SK-N-SH treated with all-trans-retinoic acid at 6 μM for 48 hours (cell line): ENCODE measurements around the gene PRKAG2.

Experiments used
- ARNTL ChIP-seq: fragments of 450-650 bp; formaldehyde crosslinking; IDR thresholded peaks from 2 replicates; pipeline ENCODE4 v1.5.0; 2020; ENCODE audit warnings: low read depth, mild to moderate bottlenecking, moderate library complexity, borderline replicate concordance
- CREB5 ChIP-seq: fragments of 250-450 bp; sonication (Bioruptor Pico); IDR thresholded peaks from 2 replicates; pipeline ENCODE4 v1.5.1; 2020; ENCODE audit warnings: low read depth, mild to moderate bottlenecking, moderate library complexity
- ESRRG ChIP-seq: fragments of 250-450 bp; sonication (Bioruptor Pico); IDR thresholded peaks from 2 replicates; pipeline ENCODE4 v1.6.1; 2021; ENCODE audit warnings: mild to moderate bottlenecking
- GLIS3 ChIP-seq: fragments of 250-450 bp; sonication (Bioruptor Pico); IDR thresholded peaks from 2 replicates; pipeline ENCODE4 v1.5.0; 2020; ENCODE audit warnings: mild to moderate bottlenecking, moderate library complexity
- ISL1 ChIP-seq: fragments of 250-450 bp; sonication (Bioruptor Pico); IDR thresholded peaks from 2 replicates; pipeline ENCODE4 v2.1.2; 2022; ENCODE audit warnings: mild to moderate bottlenecking, moderate library complexity
- OSR1 ChIP-seq: fragments of 250-450 bp; sonication (Bioruptor Pico); IDR thresholded peaks from 2 replicates; pipeline ENCODE4 v1.8.0; 2022; ENCODE audit warnings: moderate library complexity, mild to moderate bottlenecking, inconsistent platforms
- PATZ1 ChIP-seq: fragments of 250-450 bp; sonication (Bioruptor Pico); IDR thresholded peaks from 2 replicates; pipeline ENCODE4 v1.8.0; 2020; ENCODE audit warnings: mild to moderate bottlenecking, moderate library complexity, borderline replicate concordance
- RARB ChIP-seq: fragments of 250-450 bp; sonication (Bioruptor Pico); IDR thresholded peaks from 2 replicates; pipeline ENCODE4 v1.8.0; 2021; ENCODE audit warnings: mild to moderate bottlenecking, moderate library complexity
- TCF4 ChIP-seq: fragments of 250-450 bp; sonication (Bioruptor Pico); IDR thresholded peaks from 2 replicates; pipeline ENCODE4 v1.8.0; 2021; ENCODE audit warnings: mild to moderate bottlenecking, moderate library complexity, borderline replicate concordance
- TSHZ2 ChIP-seq: fragments of 250-450 bp; sonication (Bioruptor Pico); IDR thresholded peaks from 2 replicates; pipeline ENCODE4 v1.5.0; 2020; ENCODE audit warnings: mild to moderate bottlenecking, moderate library complexity
- ZC3H10 ChIP-seq: fragments of 250-450 bp; sonication (Bioruptor Pico); IDR thresholded peaks from 2 replicates; pipeline ENCODE4 v1.5.1; 2021; ENCODE audit warnings: mild to moderate bottlenecking, moderate library complexity
- ZFP3 ChIP-seq: fragments of 250-450 bp; sonication (Bioruptor Pico); IDR thresholded peaks from 2 replicates; pipeline ENCODE4 v1.5.0; 2020; ENCODE audit warnings: mild to moderate bottlenecking, moderate library complexity
- ZFP30 ChIP-seq: fragments of 450-650 bp; formaldehyde crosslinking; IDR thresholded peaks from 2 replicates; pipeline ENCODE4 v1.5.0; 2022; ENCODE audit warnings: mild to moderate bottlenecking, moderate library complexity
- ZNF565 ChIP-seq: fragments of 450-650 bp; formaldehyde crosslinking; conservative IDR thresholded peaks from 2 replicates; pipeline ENCODE4 v1.5.0; 2020; ENCODE audit warnings: low read depth, mild to moderate bottlenecking, moderate library complexity

GRCh38 chr7:151770232-151770631, 106.7 kb downstream of the PRKAG2 start:
- TF ChIP-seq TCF4 (CRISPR knock-in tag) (no peak), ZNF565 (CRISPR knock-in tag) (no peak), CREB5 (CRISPR knock-in tag) (no peak), ZFP3 (CRISPR knock-in tag) (no peak), GLIS3 (no peak), PATZ1 (no peak), ZFP30 (CRISPR knock-in tag) (no peak), RARB (CRISPR knock-in tag) (no peak), ISL1 (CRISPR knock-in tag) (no peak), ZC3H10 (CRISPR knock-in tag) (no peak), TSHZ2 (CRISPR knock-in tag) (no peak), OSR1 (no peak), ARNTL (no peak), ESRRG (CRISPR knock-in tag) (no peak)
